ENCODE measurements around the gene KCNMA1.
"Not testable (repeated sequence)": the region's sequence is repeated elsewhere in the genome, so short reads cannot be mapped to it uniquely, and the experiment has no call there.

Gene KCNMA1

DNA sequence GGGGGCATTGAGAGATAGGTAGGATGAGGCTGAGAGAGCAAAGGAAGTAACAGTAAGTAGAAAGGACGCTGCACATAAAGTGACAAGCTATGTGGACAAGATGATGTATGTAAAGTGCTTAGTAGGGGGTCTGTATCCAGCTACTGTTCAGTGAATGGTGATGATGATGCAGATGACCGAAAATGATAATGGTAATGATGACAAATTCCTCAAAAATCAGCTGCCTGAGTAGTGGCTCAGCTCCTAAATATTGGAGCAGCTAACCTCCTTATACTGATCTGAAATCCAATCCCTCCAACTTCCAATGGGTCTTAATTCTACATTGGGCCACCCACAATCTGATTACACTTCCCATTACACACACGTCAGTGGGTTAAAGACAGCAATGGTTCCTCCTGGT, 27.1 kb upstream of the KCNMA1 start:
- Histone ChIP-seq H3K4me1 (ENCODE audit: control insufficient read depth, insufficient read depth, low read length, poor library complexity, severe bottlenecking) (no peaks in the 10 kb centered on the region), H3K4me3 (ENCODE audit: insufficient read depth, low read depth, low read length, poor library complexity, severe bottlenecking) (no peak overlapping the region), H3K27ac (ENCODE audit: insufficient read depth, low read length, poor library complexity, severe bottlenecking) (no peak overlapping the region), H3K36me3 (ENCODE audit: control insufficient read depth, insufficient read depth, low read length) (no peaks in the 10 kb centered on the region), H3K27me3 (replicated peaks; ENCODE audit: control insufficient read depth, insufficient read depth, low read length, poor library complexity, severe bottlenecking) (no peaks in the 10 kb centered on the region), H3K9me3 (ENCODE audit: control insufficient read depth, low read length) (no peaks in the 10 kb centered on the region)
- DNase-seq: no peak

GRCh38 chr10:77664008-77664407, 26.4 kb upstream of the KCNMA1 start:
- no peak for DNase-seq
- H3K4me1 ChIP-seq (ENCODE audit: control insufficient read depth, insufficient read depth, low read length, poor library complexity, severe bottlenecking): no peaks in the 10 kb centered on the region

DNA sequence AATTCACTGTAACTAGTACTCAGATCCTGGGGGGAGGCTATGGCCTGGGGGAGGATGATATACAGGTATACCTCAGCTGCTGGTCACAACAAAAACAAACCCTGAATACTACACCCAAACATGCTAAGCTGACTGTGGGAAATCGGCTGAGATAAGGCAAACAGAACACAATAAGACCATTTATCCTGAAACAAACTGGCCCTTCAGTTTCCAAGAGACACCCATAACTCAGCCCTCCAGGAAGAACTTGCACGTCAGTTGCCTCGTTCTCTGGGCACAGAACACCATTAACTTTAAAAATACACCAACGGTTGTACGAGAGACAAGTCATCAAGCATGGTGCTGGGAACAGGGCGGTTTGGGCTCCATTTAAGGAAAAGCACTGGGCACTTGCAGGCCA, 24.1 kb upstream of the KCNMA1 start:
- Histone ChIP-seq H3K9me3 (ENCODE audit: control insufficient read depth, low read length) (peaks cover 3% of the 10 kb centered on the region), H3K4me3 (ENCODE audit: insufficient read depth, low read depth, low read length, poor library complexity, severe bottlenecking) (no peak overlapping the region), H3K27ac (ENCODE audit: insufficient read depth, low read length, poor library complexity, severe bottlenecking) (no peak overlapping the region), H3K36me3 (ENCODE audit: control insufficient read depth, insufficient read depth, low read length) (no peaks in the 10 kb centered on the region), H3K27me3 (replicated peaks; ENCODE audit: control insufficient read depth, insufficient read depth, low read length, poor library complexity, severe bottlenecking) (no peaks in the 10 kb centered on the region), H3K4me1 (ENCODE audit: control insufficient read depth, insufficient read depth, low read length, poor library complexity, severe bottlenecking) (no peaks in the 10 kb centered on the region)
- no peak for DNase-seq

More at GRCh38 chr10:77664008-77664407, 26.4 kb upstream of the KCNMA1 start:
- no peaks in the 10 kb centered on the region for H3K36me3 ChIP-seq (ENCODE audit: control insufficient read depth, insufficient read depth, low read length)
- H3K9me3 ChIP-seq (ENCODE audit: control insufficient read depth, low read length): no peaks in the 10 kb centered on the region
- H3K27me3 ChIP-seq (replicated peaks; ENCODE audit: control insufficient read depth, insufficient read depth, low read length, poor library complexity, severe bottlenecking): no peaks in the 10 kb centered on the region
- no peak overlapping the region for H3K4me3 ChIP-seq (ENCODE audit: insufficient read depth, low read depth, low read length, poor library complexity, severe bottlenecking)
- no peak overlapping the region for H3K27ac ChIP-seq (ENCODE audit: insufficient read depth, low read length, poor library complexity, severe bottlenecking)

GRCh38 chr10:77661100-77661499, 23.5 kb upstream of the KCNMA1 start:
- no peak overlapping the region for H3K4me3 ChIP-seq (ENCODE audit: insufficient read depth, low read depth, low read length, poor library complexity, severe bottlenecking)
- DNase-seq: no peak

DNA sequence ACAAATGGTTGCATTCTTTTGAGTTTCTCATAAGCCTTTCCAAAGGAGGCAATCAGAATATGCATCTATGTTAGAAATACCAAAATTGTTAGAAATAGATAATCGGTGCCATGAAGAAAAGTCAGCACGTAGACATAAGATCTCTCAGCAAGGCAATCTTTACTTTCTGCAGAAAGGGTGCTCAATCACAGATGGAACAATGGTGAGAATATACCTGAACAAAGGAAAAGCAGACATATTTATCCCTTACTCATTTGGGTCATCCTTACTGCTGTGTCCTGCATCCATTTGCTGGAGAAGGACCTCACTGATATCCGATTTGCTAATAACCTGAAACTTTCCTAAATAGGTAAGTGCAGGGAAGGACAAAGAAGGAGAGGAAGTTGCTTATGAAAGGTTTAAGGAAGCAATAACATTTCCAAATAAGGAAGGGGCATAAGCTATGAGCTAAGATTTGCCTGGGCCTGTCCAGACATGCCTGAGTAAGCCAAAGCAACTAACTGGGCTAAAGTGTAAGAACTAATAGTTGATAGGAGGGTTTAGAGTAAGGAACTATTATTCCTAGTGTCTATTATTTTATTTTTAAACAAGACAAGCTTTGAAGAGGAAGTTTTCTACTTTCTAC, 21.6 kb upstream of the KCNMA1 start:
- not testable (repeated sequence) for H3K27ac ChIP-seq (ENCODE audit: insufficient read depth, low read length, poor library complexity, severe bottlenecking); H3K27me3 ChIP-seq (replicated peaks; ENCODE audit: control insufficient read depth, insufficient read depth, low read length, poor library complexity, severe bottlenecking)

More at GRCh38 chr10:77661100-77661499, 23.5 kb upstream of the KCNMA1 start:
- Histone ChIP-seq H3K4me1 (ENCODE audit: control insufficient read depth, insufficient read depth, low read length, poor library complexity, severe bottlenecking) (no peaks in the 10 kb centered on the region), H3K27ac (ENCODE audit: insufficient read depth, low read length, poor library complexity, severe bottlenecking) (no peak overlapping the region), H3K36me3 (ENCODE audit: control insufficient read depth, insufficient read depth, low read length) (no peaks in the 10 kb centered on the region), H3K27me3 (replicated peaks; ENCODE audit: control insufficient read depth, insufficient read depth, low read length, poor library complexity, severe bottlenecking) (no peaks in the 10 kb centered on the region), H3K9me3 (ENCODE audit: control insufficient read depth, low read length) (peaks cover 3% of the 10 kb centered on the region)

DNA sequence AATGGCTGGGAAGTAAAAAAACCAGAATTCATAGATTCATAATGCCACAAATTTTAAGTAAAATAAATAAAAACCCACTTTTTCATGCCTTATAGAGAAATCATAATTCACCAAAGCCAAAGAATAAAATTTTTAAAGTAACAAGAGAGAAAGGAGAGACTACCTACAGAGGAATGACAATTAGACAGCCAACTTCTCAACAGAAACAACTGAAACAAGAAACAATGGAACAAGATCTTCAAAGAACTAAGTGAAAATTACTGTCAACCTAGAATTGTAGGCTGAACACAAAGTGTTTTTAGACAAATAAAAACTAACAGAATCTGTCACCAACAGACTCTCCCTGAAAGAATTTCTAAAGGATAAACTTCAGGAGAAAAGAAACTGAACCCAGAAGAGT, 15.6 kb upstream of the KCNMA1 start:
- Histone ChIP-seq H3K4me3 (ENCODE audit: insufficient read depth, low read depth, low read length, poor library complexity, severe bottlenecking) (no peak overlapping the region), H3K9me3 (ENCODE audit: control insufficient read depth, low read length) (peaks cover 3% of the 10 kb centered on the region), H3K27ac (ENCODE audit: insufficient read depth, low read length, poor library complexity, severe bottlenecking) (no peak overlapping the region), H3K4me1 (ENCODE audit: control insufficient read depth, insufficient read depth, low read length, poor library complexity, severe bottlenecking) (no peaks in the 10 kb centered on the region), H3K36me3 (ENCODE audit: control insufficient read depth, insufficient read depth, low read length) (no peaks in the 10 kb centered on the region), H3K27me3 (replicated peaks; ENCODE audit: control insufficient read depth, insufficient read depth, low read length, poor library complexity, severe bottlenecking) (no peaks in the 10 kb centered on the region)
- DNase-seq: no peak

More for the DNA sequence above, 21.6 kb upstream of the KCNMA1 start:
- not testable (repeated sequence) for H3K36me3 ChIP-seq (ENCODE audit: control insufficient read depth, insufficient read depth, low read length); H3K4me1 ChIP-seq (ENCODE audit: control insufficient read depth, insufficient read depth, low read length, poor library complexity, severe bottlenecking); DNase-seq; H3K9me3 ChIP-seq (ENCODE audit: control insufficient read depth, low read length); H3K4me3 ChIP-seq (ENCODE audit: insufficient read depth, low read depth, low read length, poor library complexity, severe bottlenecking)

DNA sequence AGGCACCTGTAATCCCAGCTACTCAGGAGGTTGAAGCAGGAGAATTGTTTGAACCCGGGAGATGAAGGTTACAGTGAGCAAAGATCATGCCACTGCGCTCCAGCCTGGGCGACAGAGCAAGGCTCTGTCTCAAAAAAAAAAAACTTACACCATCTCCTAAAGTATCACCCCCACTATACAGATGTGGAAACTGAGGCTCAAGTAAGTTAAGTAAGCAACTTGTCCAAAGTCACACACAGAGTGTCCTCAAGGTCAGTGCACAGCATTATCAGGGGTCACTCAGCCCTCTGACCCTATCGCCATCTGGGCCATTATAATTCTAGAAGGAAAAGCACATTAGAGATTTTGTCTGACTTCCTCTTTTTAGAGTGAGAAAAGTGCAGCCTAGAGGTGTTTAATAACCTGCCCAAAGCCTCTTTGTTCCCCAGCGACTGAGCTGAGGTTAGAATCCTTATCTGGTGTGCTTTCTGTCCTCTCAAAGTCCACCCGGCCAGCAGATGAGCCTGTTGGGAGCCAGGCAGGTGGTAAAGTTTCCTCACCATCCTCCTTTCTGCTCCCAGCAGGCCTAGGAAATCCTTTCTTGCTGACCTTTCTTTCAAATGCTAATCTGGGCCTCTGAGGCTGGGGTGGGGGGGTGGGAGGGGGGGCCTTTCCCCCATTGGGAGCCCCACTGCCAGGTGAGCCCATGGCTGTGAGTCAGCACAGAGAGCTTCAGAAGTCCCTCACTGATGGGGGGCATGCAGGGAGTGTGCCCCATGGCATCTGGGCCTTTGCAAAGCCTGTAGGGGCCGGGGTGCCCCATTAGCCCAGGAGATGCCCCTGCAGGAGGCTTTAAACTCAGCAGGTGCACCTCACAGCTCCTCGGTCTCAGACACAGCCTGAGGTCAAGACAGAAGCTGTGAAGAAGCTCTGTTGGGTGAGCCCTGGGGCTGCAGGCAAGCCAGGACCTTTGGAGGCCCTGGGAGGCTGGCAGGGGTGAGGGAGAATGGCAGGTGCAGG, 12.0 kb upstream of the KCNMA1 start:
- no peak for DNase-seq
- H3K36me3 ChIP-seq (ENCODE audit: control insufficient read depth, insufficient read depth, low read length): no peaks in the 10 kb centered on the region
- no peaks in the 10 kb centered on the region for H3K9me3 ChIP-seq (ENCODE audit: control insufficient read depth, low read length)
- no peaks in the 10 kb centered on the region for H3K27me3 ChIP-seq (replicated peaks; ENCODE audit: control insufficient read depth, insufficient read depth, low read length, poor library complexity, severe bottlenecking)
- no peak overlapping the region for H3K4me3 ChIP-seq (ENCODE audit: insufficient read depth, low read depth, low read length, poor library complexity, severe bottlenecking)
- no peaks in the 10 kb centered on the region for H3K4me1 ChIP-seq (ENCODE audit: control insufficient read depth, insufficient read depth, low read length, poor library complexity, severe bottlenecking)
- H3K27ac ChIP-seq (ENCODE audit: insufficient read depth, low read length, poor library complexity, severe bottlenecking): no peak overlapping the region

GRCh38 chr10:77648472-77648871, 10.9 kb upstream of the KCNMA1 start:
- H3K27me3 ChIP-seq (replicated peaks; ENCODE audit: control insufficient read depth, insufficient read depth, low read length, poor library complexity, severe bottlenecking): no peaks in the 10 kb centered on the region
- H3K4me3 ChIP-seq (ENCODE audit: insufficient read depth, low read depth, low read length, poor library complexity, severe bottlenecking): no peak overlapping the region
- H3K9me3 ChIP-seq (ENCODE audit: control insufficient read depth, low read length): no peaks in the 10 kb centered on the region
- H3K36me3 ChIP-seq (ENCODE audit: control insufficient read depth, insufficient read depth, low read length): no peaks in the 10 kb centered on the region
- H3K27ac ChIP-seq (ENCODE audit: insufficient read depth, low read length, poor library complexity, severe bottlenecking): no peak overlapping the region
- no peak for DNase-seq
- no peaks in the 10 kb centered on the region for H3K4me1 ChIP-seq (ENCODE audit: control insufficient read depth, insufficient read depth, low read length, poor library complexity, severe bottlenecking)

GRCh38 chr10:77647543-77648293, 10.1 kb upstream of the KCNMA1 start:
- DNase-seq: no peak
- H3K9me3 ChIP-seq (ENCODE audit: control insufficient read depth, low read length): no peaks in the 10 kb centered on the region
- no peaks in the 10 kb centered on the region for H3K4me1 ChIP-seq (ENCODE audit: control insufficient read depth, insufficient read depth, low read length, poor library complexity, severe bottlenecking)
- H3K36me3 ChIP-seq (ENCODE audit: control insufficient read depth, insufficient read depth, low read length): no peaks in the 10 kb centered on the region
- H3K27ac ChIP-seq (ENCODE audit: insufficient read depth, low read length, poor library complexity, severe bottlenecking): no peak overlapping the region
- H3K27me3 ChIP-seq (replicated peaks; ENCODE audit: control insufficient read depth, insufficient read depth, low read length, poor library complexity, severe bottlenecking): no peaks in the 10 kb centered on the region
- H3K4me3 ChIP-seq (ENCODE audit: insufficient read depth, low read depth, low read length, poor library complexity, severe bottlenecking): no peak overlapping the region

Data from effector memory CD4-positive, alpha-beta T cell (primary cell).